A549 (cell line): Measurements from ENCODE around the gene UST.

ENCODE experiments used
- CEBPB ChIP-seq, 2 experiments: fragments of >200 bp in 1 of 2; sonication (Bioruptor Twin) in 1 of 2; formaldehyde crosslinking in 1 of 2; IDR thresholded peaks; 2 replicates each; pipeline ENCODE4 v1.6.1; 2012 to 2016
- KDM5A ChIP-seq: fragments of 200-600 bp; sonication (generic); IDR thresholded peaks from 2 replicates; pipeline ENCODE4 v1.6.1; 2016; ENCODE audit warnings: antibody characterized with exemption, mild to moderate bottlenecking

DNA sequence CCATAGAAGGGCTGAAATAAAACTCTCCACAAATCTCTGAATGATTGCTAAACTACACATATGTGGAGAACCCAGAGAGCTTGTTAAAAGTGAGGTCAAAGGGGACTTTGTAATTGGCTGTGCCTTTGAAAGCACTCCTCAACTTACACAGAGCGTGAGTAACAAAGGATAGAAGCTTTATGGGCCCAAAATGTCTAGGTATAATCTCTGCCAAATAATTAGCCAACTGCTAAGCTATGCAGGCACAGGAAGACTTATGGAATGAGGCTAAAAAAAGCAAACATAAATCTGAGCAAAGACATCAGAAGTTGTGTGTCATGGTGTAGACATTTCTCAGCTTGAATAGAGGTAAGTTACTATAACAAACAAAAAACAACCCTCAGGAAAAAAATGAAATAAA lies 23.3 kb upstream of the UST start:
- TF ChIP-seq KDM5A (no peak), CEBPB (IDR thresholded peaks at IDR 0.05) (no peak)
